ENCODE data around the gene CD79B.

GRCh38 chr17:63918305-63918704 is 13.8 kb downstream of the CD79B start:
- TF ChIP-seq ZNF274 (IDR thresholded peaks at IDR 0.05; ENCODE audit: low read depth, low read length) (no peak), SUZ12 (IDR thresholded peaks at IDR 0.05; ENCODE audit: extremely low read depth, insufficient read depth, insufficient read length) (no peak), YY1 (IDR thresholded peaks at IDR 0.05; ENCODE audit: insufficient read depth, insufficient read length) (no peak)

All from NT2/D1 (cell line).